Stimulated activated CD4-positive, alpha-beta T cell treated with anti-CD3 and anti-CD28 coated beads, Interleukin-1b, Interleukin-23, amount 100 ng/mL, for 48 hours (primary cell): ENCODE measurements around the gene SRM.
"Not testable (repeated sequence)": the region's sequence is repeated elsewhere in the genome, so short reads cannot be mapped to it uniquely, and the experiment has no call there.

Source experiments
- DNase-seq: peaks from one replicate; pipeline ENCODE4 v3.0.0-alpha.2; 2020

Gene SRM

DNA sequence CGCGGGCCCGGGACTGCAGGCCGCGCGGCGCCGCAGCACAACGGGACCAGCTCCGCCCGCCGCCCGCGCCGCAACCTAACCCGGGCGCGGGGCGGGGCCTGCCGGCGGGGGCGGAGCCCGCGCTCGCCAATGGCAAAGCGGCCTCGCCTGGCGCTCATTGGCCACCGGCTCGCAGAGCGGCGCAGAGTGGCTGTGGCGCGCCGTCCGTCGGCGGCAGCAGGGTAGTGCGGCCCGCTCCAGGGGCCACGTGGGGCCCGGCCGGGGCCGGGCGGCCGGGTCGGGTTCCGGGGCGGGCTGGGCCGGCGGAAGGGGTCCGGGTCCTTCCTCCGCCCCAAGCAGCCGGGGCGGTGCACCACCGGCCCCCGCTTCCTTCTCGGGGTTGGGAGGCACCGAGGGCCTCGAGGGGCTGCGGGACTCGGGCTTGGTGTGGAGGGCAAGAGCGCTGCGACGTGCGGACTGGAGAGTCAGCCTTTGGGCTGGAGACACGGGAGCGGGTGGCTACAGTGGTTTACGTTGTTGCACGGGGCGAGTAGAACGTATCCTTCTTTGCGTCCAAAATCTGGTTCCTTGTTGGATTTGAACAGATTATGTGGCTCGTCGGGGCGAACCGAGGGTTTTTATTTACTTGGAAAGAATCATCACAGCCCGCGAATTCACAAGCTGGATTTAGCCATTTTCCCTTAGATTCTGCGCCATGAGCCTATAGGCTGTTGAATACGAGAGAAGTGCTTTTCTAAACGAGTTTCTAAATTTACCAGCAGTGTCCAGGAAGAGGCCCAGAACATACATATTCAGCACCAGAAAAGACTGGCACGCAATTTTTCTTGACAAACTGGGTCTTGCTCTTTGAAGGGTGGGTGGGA, at the start of gene SRM:
SRM (minus strand) TSS at position 51 of the 863 bp plus-strand sequence. CDS start 75 bp downstream, outside the sequence.
- DNase-seq: peak; percentile 91

GRCh38 chr1:11109047-11109760, 49.4 kb upstream of the SRM start:
- DNase-seq: no peak

DNA sequence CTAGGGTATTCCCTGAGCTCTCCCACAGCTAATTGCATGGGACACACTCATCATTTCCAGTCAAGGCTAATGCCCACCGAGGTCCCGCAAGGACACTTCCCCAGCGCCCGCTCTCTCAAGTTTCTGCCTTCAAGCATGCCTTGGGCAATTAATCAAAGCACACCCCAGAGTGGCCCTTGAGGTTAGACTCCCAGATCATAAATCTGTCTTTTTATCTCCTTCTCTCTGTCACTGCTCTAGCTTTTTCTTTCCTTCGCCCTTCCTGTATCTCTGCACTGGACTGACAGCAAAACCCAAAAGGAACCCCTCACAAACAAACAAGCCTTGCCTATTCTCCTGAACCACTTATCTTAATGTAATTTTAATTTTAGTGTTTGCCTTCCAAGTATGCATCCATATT, 47.8 kb upstream of the SRM start:
- DNase-seq: no peak

- no peak for DNase-seq
Measured at GRCh38 chr1:11105586-11105985, 45.8 kb upstream of the SRM start.

DNA sequence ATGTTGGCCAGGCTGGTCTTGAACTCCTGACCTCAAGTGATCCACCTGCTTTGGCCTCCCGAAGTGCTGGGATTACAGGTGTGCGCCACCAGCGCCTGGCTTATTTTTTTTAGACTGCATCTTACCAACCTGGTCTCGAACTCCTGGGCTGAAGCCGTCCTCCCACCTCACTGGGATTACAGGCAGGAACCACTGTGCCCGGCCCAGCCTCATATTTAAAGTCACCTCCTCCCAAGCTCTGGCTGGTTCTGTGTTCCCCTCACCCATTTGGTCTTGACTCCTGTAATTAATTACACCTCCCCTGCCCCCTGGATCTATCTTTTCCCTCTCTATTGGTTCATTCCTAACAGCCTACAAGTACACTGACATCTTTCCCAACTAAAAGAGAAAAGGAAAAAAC, 41.5 kb upstream of the SRM start:
- DNase-seq: no peak

DNA sequence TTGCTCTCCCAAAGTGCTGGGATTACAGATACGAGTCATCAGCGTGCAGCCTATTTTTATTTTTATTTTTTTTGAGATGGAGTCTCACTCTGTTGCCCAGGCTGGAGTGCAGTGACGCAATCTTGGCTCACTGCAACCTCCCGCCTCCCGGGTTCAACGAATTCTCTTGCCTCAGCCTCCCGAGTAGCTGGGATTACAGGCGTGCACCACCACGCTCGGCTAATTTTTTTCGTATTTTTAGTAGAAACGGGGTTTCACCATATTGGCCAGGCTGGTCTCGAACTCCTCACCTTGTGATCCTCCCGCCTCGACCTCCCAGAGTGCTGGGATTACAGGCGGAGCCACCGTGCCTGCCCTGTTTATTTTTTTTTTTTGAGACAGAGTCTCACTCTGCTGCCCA, 41.0 kb upstream of the SRM start:
- DNase-seq: not testable (repeated sequence)

DNA sequence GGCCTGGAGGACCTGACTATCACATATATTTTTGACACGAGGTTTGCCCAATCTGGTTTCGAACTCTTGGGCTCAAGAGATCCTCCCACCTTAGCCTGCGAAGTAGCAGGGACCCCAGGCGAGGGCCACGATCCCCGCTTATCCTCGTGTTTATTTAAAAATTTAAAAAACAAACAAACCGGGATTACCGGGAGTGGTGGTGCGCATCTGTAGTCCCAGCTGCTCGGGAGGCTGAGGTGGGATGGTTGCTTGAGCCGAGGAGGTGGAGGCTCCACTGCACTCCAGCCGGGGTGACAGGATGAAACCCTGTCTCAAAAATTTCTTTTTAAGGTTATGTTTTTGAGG, 40.3 kb upstream of the SRM start:
- DNase-seq: no peak

DNA sequence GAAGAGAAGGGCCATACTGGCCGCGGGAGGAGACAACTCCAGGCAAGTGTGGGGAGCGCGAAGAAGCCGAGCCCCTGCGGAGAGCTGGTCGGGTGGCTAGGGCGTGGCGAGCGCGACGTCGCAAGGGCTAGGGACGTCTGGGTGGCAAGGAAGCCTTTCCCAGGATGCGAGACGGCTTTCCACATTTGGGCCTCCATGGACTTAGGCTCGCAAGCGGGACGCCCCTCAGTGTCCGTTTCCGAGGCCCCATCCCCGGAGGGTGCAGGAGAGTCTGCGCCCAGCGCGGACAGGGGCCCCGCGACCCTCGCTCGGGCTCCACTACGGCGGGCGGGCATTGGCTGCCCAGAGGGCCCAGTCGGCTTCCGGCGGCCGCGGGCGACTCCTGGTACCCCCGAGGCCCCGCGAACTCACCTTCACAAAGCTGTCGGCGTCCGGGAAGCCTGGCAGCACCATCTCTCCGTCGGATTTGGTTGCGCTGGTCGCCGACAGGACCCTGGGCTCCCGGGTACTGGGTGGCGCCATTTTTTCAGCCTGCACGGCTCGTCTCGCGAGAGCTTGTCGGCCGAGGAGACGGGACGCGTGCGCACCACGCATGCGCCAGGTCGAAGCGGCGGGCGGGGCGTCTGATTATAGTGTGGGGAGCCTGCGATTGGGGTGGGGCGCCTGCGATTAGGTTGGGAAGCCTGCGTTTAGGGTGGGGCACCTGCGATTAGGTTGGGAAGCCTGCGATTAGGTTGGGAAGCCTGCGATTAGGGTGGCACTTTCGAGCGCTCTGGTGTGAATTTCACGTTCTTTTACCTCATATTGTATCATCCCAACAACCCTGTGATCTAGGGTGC, 39.7 kb upstream of the SRM start, which contains the start of gene EXOSC10:
EXOSC10 (minus strand) TSS at position 560 of the 839 bp plus-strand sequence; CDS start at position 522, 38 bp downstream.
- DNase-seq: peak; percentile 94

GRCh38 chr1:11098931-11099309, 39.1 kb upstream of the SRM start:
- DNase-seq: no peak

DNA sequence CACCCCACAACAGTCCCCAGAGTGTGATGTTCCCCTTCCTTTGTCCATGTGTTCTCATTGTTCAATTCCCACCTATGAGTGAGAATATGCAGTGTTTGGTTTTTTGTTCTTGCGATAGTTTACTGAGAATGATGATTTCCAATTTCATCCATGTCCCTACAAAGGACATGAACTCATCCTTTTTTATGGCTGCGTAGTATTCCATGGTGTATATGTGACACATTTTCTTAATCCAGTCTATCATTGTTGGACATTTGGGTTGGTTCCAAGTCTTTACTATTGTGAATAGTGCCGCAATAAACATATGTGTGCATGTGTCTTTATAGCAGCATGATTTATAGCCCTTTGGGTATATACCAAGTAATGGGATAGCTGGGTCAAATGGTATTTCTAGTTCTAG, 24.0 kb upstream of the SRM start:
- DNase-seq: not testable (repeated sequence)

GRCh38 chr1:11080931-11081330, 21.1 kb upstream of the SRM start:
- DNase-seq: no peak

- DNase-seq: no peak
Measured at GRCh38 chr1:11078631-11079030, 18.8 kb upstream of the SRM start.

GRCh38 chr1:11073398-11073797, 13.6 kb upstream of the SRM start:
- not testable (repeated sequence) for DNase-seq

DNA sequence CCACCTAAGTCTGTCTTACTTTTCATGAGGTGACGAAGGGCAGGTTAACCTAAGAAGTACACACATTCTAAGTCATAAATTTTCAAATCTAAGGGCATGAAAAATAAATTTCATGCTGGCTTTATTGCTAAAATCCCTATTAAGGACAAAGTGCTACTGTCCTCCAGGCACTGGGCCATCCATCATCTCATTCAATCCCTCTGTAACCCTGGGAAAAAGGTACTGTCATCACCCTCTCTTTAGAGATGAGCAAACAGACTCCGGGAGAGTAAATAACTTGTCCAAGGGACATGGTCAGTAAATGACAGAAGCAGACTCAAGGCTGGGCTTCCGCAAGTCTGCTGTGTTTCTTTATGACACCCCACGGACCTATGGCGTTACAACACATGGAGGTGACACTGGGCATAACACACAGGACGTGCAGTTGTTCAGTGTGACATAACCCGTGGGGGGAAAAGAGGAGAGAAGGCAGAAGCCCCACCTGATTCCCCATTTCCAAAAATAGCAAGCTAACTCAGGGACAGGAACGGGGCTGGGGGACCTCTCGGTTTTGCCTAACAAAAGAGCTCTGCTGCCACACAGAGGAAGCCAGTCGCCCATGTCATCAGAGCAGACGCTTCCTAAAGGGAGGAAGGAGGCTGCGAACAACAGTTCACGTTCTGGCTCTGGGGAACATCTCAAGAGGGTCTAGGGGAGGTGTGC, 12.5 kb upstream of the SRM start:
- no peak for DNase-seq

DNA sequence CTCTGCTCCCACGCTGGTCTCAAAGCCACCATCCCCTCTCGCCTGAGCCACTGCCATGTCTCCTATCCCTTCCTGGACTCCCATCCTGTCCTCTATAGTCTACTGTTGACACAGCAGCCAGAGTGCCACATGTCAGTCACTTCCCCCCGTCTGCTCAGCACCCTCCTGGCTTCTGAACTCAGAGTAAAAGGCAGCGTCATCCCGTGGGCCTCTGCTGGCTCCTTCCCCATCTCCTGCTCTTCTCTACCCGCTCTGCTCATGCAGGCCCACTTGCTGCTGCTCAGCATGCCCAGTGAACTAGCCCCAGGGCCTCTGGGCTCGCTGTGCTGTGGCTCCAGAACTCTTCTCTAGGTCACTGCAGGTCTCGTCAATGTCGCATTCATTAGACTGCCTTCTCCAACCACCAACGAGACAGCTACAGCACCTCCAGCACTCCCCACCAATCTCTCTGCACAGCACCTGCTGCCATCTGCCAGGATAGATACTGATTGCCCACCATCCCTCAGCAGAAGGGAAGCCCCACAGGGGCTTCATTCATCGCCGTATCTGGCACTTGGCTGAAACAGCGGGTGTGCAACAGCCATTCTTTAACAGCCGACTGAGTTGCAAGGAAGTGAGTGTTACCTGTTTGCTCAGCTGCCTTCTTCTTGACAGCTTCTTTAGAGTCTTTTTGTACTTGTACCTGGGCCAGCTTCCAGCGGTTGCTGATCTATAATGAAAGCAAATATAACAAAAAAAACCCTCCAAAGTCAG, 11.8 kb upstream of the SRM start:
- DNase-seq: no peak

GRCh38 chr1:11070876-11071275, 11.1 kb upstream of the SRM start:
- DNase-seq: no peak

GRCh38 chr1:11068600-11069473, 9.0 kb upstream of the SRM start:
- DNase-seq: no peak

DNA sequence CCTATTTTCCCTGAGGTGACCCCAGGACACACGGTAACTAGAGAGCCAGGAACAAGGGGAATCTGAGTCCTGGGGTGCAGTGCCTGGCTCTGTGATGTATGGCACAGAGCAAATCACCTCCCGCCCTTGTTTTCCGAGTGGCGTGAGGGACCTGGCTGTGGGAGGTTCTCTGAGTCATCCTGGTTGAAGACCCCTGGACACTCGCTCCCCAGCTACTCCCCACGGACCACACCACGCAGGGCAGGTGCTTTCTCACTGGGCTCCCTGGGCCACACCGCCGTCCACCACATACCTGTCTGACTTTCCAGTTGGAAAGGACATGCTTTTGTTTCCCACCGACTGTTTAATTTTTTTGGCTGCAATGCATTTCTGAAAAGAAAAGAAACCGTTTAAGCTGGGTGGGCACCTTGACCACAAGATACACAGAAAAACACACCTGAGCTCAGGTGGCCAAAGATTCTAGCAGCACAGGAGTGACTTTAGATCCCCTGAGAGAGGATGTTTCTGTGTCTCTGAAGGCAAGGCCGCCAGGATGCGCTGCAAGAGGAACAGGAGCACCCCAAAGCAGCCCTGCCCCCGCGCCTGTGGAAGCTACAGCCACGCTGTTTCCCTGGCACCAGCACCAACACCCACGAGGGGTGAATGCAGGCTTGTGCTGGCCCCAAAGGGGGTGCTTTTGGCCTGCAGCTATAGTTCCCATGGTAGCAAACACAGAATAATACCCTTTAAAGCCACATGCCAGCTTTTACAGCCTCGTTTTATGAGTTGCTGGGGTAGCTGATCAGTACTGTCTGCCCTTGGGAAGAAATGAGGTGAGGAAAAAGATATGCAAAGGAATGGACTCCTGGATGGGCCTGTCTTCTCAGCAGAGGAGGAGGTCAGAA, 8.1 kb upstream of the SRM start:
- DNase-seq: no peak

DNA sequence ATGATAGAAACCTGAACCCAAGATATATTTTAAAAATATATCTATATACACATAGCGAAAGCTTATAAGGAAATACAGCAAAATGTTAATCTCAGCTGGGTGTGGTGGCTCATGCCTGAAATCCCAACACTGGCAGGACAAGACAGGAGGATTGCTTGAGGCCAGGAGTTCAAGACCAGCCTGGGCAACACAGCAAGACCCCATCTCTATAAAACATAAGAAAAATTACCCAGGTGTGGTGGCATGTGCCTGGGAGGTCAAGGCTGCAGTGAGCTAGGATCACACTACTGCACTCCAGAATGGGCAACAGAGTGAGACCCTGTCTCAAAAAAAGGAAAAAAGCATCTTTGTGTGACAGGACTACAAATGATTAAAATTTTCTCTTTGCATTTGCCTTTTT, 6.0 kb upstream of the SRM start:
- DNase-seq: no peak

DNA sequence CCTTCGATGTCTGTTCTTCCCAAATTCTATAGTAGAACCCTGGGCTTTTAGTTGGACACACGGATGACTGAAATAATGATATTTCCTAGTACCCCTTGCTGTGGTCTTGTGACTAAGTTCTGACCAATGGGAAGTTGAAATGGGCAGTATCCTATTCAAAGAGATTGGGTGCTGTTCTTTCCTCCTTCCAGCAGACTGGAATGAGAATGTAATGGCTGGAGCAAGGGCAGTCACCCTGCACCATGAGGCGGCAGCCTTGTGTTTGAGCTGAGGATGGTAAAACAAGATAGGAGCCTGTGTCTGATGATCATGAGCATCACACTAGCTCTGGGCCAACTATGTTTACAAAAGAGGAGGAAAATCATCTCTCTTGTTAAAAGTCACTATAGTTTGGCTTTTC, 5.1 kb upstream of the SRM start:
- DNase-seq: no peak
